ENCODE results near the gene FILIP1L.

The FILIP1L gene

GRCh38 chr3:99881121-99881524, 233.2 kb downstream of the FILIP1L start:
- Histone ChIP-seq H3F3A (ENCODE audit: insufficient read depth, low read length) (no peaks in the 10 kb centered on the region), H3K27ac (ENCODE audit: low read length) (no peak overlapping the region), H3K4me1 (ENCODE audit: low read length) (no peaks in the 10 kb centered on the region), H4K20me1 (ENCODE audit: insufficient read depth, low read length) (no peaks in the 10 kb centered on the region), H3K79me2 (ENCODE audit: low read length) (no peaks in the 10 kb centered on the region), H3K4me2 (ENCODE audit: low read depth, low read length) (no peak overlapping the region), H2AFZ (ENCODE audit: low read length) (no peak overlapping the region), H3K9me2 (replicated peaks; ENCODE audit: insufficient read depth, low read length) (no peaks in the 10 kb centered on the region), H3K9ac (ENCODE audit: low read length) (no peak overlapping the region), H3K4me3 (ENCODE audit: low read length) (no peak overlapping the region), H3K27me3 (replicated peaks; ENCODE audit: insufficient read depth, low read length) (no peaks in the 10 kb centered on the region), H3K36me3 (replicated peaks; ENCODE audit: insufficient read depth, low read length) (no peaks in the 10 kb centered on the region), H3K9me3 (replicated peaks; ENCODE audit: insufficient read depth, low read length) (no peaks in the 10 kb centered on the region)
- no peak for DNase-seq
- no peak for TF ChIP-seq EZH2phosphoT487 (IDR thresholded peaks at IDR 0.05; ENCODE audit: low read length)
- no peak for TF ChIP-seq EZH2 (optimal IDR thresholded peaks at IDR 0.05; ENCODE audit: low read depth, low read length)
- no peak for TF ChIP-seq CTCF (IDR thresholded peaks at IDR 0.05; ENCODE audit: low read length)

- Histone ChIP-seq H3K4me1 (ENCODE audit: low read length) (no peaks in the 10 kb centered on the region), H3K9ac (ENCODE audit: low read length) (no peak overlapping the region), H3K4me3 (ENCODE audit: low read length) (no peak overlapping the region), H3K27ac (ENCODE audit: low read length) (no peak overlapping the region), H3K9me2 (replicated peaks; ENCODE audit: insufficient read depth, low read length) (no peaks in the 10 kb centered on the region), H2AFZ (ENCODE audit: low read length) (no peak overlapping the region), H3K4me2 (ENCODE audit: low read depth, low read length) (no peak overlapping the region), H3K36me3 (replicated peaks; ENCODE audit: insufficient read depth, low read length) (no peaks in the 10 kb centered on the region), H3K79me2 (ENCODE audit: low read length) (no peaks in the 10 kb centered on the region), H3K27me3 (replicated peaks; ENCODE audit: insufficient read depth, low read length) (no peaks in the 10 kb centered on the region), H3K9me3 (replicated peaks; ENCODE audit: insufficient read depth, low read length) (no peaks in the 10 kb centered on the region), H4K20me1 (ENCODE audit: insufficient read depth, low read length) (no peaks in the 10 kb centered on the region), H3F3A (ENCODE audit: insufficient read depth, low read length) (no peaks in the 10 kb centered on the region)
- no peak for TF ChIP-seq EZH2 (optimal IDR thresholded peaks at IDR 0.05; ENCODE audit: low read depth, low read length)
- TF ChIP-seq EZH2phosphoT487 (IDR thresholded peaks at IDR 0.05; ENCODE audit: low read length): no peak
- TF ChIP-seq CTCF (IDR thresholded peaks at IDR 0.05; ENCODE audit: low read length): no peak
- no peak for DNase-seq
Observed at GRCh38 chr3:99879275-99879674, 235.0 kb downstream of the FILIP1L start.

GRCh38 chr3:99878005-99878404, 236.3 kb downstream of the FILIP1L start:
- H3K4me1 ChIP-seq (ENCODE audit: low read length): no peaks in the 10 kb centered on the region
- no peak overlapping the region for H3K4me3 ChIP-seq (ENCODE audit: low read length)
- no peak overlapping the region for H2AFZ ChIP-seq (ENCODE audit: low read length)
- no peaks in the 10 kb centered on the region for H4K20me1 ChIP-seq (ENCODE audit: insufficient read depth, low read length)
- no peaks in the 10 kb centered on the region for H3K9me3 ChIP-seq (replicated peaks; ENCODE audit: insufficient read depth, low read length)
- no peak overlapping the region for H3K4me2 ChIP-seq (ENCODE audit: low read depth, low read length)
- no peaks in the 10 kb centered on the region for H3F3A ChIP-seq (ENCODE audit: insufficient read depth, low read length)
- no peaks in the 10 kb centered on the region for H3K79me2 ChIP-seq (ENCODE audit: low read length)
- TF ChIP-seq EZH2 (optimal IDR thresholded peaks at IDR 0.05; ENCODE audit: low read depth, low read length): no peak
- TF ChIP-seq CTCF (IDR thresholded peaks at IDR 0.05; ENCODE audit: low read length): no peak
- TF ChIP-seq EZH2phosphoT487 (IDR thresholded peaks at IDR 0.05; ENCODE audit: low read length): no peak
- no peak for DNase-seq
- H3K27me3 ChIP-seq (replicated peaks; ENCODE audit: insufficient read depth, low read length): no peaks in the 10 kb centered on the region
- no peaks in the 10 kb centered on the region for H3K9me2 ChIP-seq (replicated peaks; ENCODE audit: insufficient read depth, low read length)
- no peak overlapping the region for H3K9ac ChIP-seq (ENCODE audit: low read length)
- H3K36me3 ChIP-seq (replicated peaks; ENCODE audit: insufficient read depth, low read length): no peaks in the 10 kb centered on the region
- H3K27ac ChIP-seq (ENCODE audit: low read length): no peak overlapping the region

Data from MM.1S (cell line).